Tibial nerve (tissue), 3 donors: ENCODE results near the gene SDK2.

ENCODE experiments used
- POLR2A ChIP-seq, 2 donors: fragments of 450-650 bp; IDR thresholded peaks; one replicate each; pipeline ENCODE4 v1.6.1; 2017; ENCODE audit warnings: antibody characterized with exemption in 2 of 2, mild to moderate bottlenecking in 2 of 2, moderate library complexity in 2 of 2
- TF ChIP-seq, protein P1 (sequence below), 5 experiments: fragments of 200-600 bp in 3 of 5; fragments of 450-650 bp in 2 of 5; sonication (generic) in 3 of 5; IDR thresholded peaks; one replicate each; pipeline ENCODE4 v1.5.1; 2016 to 2019; ENCODE audit warnings: antibody characterized with exemption in 5 of 5, mild to moderate bottlenecking in 3 of 5, moderate library complexity in 2 of 5

DNA sequence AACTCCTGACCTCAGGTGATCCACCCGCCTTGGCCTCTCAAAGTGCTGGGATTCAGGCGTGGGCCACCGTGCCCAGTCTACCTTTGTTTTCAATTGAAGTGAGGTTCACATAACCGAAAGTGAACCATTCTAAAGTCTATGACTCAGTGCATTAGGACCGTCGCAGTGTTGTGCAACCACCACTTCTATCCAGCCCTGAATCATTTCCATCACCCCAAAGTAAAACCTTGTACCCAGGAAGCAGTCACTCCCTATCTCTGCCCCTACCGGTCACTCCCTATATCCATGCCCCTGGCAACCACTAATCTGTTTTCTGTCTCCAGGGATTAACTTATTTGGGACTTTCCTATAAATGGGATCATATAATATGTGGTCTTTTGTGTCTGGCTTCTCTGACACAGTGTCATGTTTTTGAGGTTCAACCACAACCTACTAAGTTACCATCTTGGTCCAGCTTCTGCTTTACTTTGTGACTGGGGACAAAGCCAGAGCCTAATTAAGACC, 304.1 kb downstream of the SDK2 start:
- TF ChIP-seq POLR2A (IDR thresholded peaks at IDR 0.05) = no peak
- TF ChIP-seq, protein P1, sequence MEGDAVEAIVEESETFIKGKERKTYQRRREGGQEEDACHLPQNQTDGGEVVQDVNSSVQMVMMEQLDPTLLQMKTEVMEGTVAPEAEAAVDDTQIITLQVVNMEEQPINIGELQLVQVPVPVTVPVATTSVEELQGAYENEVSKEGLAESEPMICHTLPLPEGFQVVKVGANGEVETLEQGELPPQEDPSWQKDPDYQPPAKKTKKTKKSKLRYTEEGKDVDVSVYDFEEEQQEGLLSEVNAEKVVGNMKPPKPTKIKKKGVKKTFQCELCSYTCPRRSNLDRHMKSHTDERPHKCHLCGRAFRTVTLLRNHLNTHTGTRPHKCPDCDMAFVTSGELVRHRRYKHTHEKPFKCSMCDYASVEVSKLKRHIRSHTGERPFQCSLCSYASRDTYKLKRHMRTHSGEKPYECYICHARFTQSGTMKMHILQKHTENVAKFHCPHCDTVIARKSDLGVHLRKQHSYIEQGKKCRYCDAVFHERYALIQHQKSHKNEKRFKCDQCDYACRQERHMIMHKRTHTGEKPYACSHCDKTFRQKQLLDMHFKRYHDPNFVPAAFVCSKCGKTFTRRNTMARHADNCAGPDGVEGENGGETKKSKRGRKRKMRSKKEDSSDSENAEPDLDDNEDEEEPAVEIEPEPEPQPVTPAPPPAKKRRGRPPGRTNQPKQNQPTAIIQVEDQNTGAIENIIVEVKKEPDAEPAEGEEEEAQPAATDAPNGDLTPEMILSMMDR (IDR thresholded peaks at IDR 0.05) = peak in 2 of 5 experiments; percentile 5 to 18
